Activated B cell treated with CpG ODN at 0.5 μM for 24 hours (primary cell): Measurements from ENCODE around the gene FGF12. TPM values are rescaled to one million over a fixed set of nuclear protein-coding genes. Genes with fewer than 3 reads are reported as not detected.
"Not testable (repeated sequence)": the region's sequence is repeated elsewhere in the genome, so short reads cannot be mapped to it uniquely, and the experiment has no call there.

ENCODE experiments used
- ATAC-seq: fragments of 200-7000 bp; cut with Tn5 transposase; one replicate; pipeline ENCODE4 v1.10.0; 2021; ENCODE audit warnings: low read depth, mild to moderate bottlenecking, moderate library complexity
- CTCF ChIA-PET: fragments of 350-600 bp; sonication (Branson Sonifier 250); formaldehyde crosslinking; loops from one replicate; lab custom pipeline; 2021; ENCODE audit warnings: antibody characterized with exemption; lab: Charles Lee
- POLR2A ChIA-PET: fragments of 350-600 bp; sonication (Branson Sonifier 250); formaldehyde crosslinking; loops from one replicate; lab custom pipeline; 2021; ENCODE audit warnings: antibody characterized with exemption; lab: Charles Lee
- DNase-seq: peaks from one replicate; pipeline ENCODE4 v3.0.0; 2022
- H3K27ac Mint-ChIP-seq: one replicate; pipeline ENCODE4 v1.8.0; 2020; ENCODE audit warnings: mixed read lengths
- H3K27me3 Mint-ChIP-seq: one replicate; pipeline ENCODE4 v1.8.0; 2021; ENCODE audit warnings: mixed read lengths
- H3K36me3 Mint-ChIP-seq: one replicate; pipeline ENCODE4 v1.8.0; 2021; ENCODE audit warnings: low read depth, mixed read lengths
- H3K4me1 Mint-ChIP-seq: one replicate; pipeline ENCODE4 v1.8.0; 2021; ENCODE audit warnings: mixed read lengths
- H3K4me3 Mint-ChIP-seq: one replicate; pipeline ENCODE4 v1.8.0; 2020; ENCODE audit warnings: mild to moderate bottlenecking, mixed read lengths
- H3K9me3 Mint-ChIP-seq: one replicate; pipeline ENCODE4 v1.8.0; 2020; ENCODE audit warnings: mixed read lengths
- intact Hi-C: fragments of 100-400 bp; cut with micrococcal nuclease; formaldehyde crosslinking; loops from one replicate; pipeline ENCODE4 v1.15.1; 2024
- total RNA-seq: library from RNA; stranded (reverse); gene quantifications from 2 replicates; pipeline ENCODE4 v1.2.3, GENCODE V29; 2022
- TF ChIP-seq, protein P1 (sequence below): fragments of 200-600 bp; IDR thresholded peaks from one replicate; pipeline ENCODE4 v1.8.0; 2022; ENCODE audit warnings: antibody characterized with exemption, mild to moderate bottlenecking

The FGF12 gene
- total RNA-seq, 1 donor from 2014 or later, result not detected

DNA sequence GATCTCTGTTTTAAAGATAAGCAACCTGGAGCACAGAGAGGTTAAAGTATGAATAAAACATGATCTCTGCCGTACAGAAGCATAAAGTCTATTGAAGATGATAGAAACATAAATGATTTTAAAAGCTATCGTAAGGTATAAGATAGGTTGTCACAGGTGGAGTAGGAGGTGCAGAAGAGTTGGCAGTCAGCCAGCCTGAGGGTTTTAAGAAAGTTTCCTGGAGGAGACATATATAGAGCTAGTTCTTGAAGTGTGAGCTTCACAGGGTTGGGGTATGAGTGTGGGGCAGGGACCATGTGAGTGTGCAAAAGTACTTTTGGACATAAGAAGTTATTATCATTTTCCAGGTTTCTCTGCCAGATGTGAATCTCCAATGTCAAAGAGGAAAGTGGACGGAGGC is 3.9 kb upstream of the FGF12 start:
- Mint-ChIP-seq H3K36me3 (no peaks in the 10 kb centered on the region), H3K27me3 (peaks cover 18% of the 10 kb centered on the region), H3K9me3 (no peaks in the 10 kb centered on the region), H3K4me1 (peaks cover 2% of the 10 kb centered on the region), H3K4me3 (no peak overlapping the region), H3K27ac (no peak overlapping the region)
- POLR2A ChIA-PET, result no interaction called here
- DNase-seq (no peak), ATAC-seq (no peak)
- TF ChIP-seq, protein P1, sequence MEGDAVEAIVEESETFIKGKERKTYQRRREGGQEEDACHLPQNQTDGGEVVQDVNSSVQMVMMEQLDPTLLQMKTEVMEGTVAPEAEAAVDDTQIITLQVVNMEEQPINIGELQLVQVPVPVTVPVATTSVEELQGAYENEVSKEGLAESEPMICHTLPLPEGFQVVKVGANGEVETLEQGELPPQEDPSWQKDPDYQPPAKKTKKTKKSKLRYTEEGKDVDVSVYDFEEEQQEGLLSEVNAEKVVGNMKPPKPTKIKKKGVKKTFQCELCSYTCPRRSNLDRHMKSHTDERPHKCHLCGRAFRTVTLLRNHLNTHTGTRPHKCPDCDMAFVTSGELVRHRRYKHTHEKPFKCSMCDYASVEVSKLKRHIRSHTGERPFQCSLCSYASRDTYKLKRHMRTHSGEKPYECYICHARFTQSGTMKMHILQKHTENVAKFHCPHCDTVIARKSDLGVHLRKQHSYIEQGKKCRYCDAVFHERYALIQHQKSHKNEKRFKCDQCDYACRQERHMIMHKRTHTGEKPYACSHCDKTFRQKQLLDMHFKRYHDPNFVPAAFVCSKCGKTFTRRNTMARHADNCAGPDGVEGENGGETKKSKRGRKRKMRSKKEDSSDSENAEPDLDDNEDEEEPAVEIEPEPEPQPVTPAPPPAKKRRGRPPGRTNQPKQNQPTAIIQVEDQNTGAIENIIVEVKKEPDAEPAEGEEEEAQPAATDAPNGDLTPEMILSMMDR, result no peak
- CTCF ChIA-PET, result no interaction called here
- intact Hi-C loops, result no loop called here

DNA sequence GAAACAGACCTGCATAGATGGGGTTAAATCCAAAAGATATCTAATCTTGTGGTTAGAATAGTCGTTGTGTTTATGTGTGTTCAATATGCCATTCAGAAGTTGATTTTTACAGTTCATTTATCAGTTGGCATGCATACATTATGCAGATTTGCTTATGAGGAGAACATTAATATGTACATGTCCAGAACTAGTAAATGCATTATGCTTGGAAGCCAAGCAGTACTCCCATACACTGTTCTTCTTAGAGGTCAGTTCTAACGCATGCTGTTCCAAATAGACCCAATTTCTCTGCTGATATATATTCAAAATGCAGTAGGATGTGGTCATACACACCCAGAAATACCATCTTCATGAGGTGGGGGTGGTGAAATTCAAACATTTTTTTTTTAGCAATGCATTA is 956 bp downstream of the FGF12 start:
- TF ChIP-seq, protein P1, result no peak
- H3K36me3 Mint-ChIP-seq, result no peaks in the 10 kb centered on the region

DNA sequence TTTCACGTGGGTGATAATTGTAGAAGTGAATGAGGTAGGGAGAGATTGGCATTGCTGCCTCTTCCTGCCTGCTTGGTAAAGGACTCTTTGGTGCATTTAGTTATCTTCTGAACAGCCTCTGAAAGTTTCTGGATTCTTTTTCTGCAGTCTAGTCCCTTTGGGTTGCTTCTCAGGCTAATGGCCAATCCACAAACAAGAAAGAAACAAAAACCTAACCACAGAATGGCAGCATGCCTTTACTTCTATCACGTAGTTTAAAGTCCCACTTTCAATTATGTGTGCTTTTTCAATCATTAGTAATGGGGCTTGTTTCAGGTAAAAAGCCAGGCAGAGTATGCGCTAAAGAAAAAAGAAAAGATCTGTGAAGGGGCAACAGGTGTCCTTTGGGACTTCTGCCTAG is 7.4 kb downstream of the FGF12 start:
- TF ChIP-seq, protein P1, result no peak
- H3K4me1 Mint-ChIP-seq, result no peaks in the 10 kb centered on the region
- H3K9me3 Mint-ChIP-seq, result no peaks in the 10 kb centered on the region
- ATAC-seq, result no peak
- no peak overlapping the region for H3K27ac Mint-ChIP-seq
- ChIA-PET CTCF (no interaction called here), POLR2A (no interaction called here)
- DNase-seq, result no peak
- peaks cover 2% of the 10 kb centered on the region for H3K27me3 Mint-ChIP-seq
- no peaks in the 10 kb centered on the region for H3K36me3 Mint-ChIP-seq
- intact Hi-C loops, result no loop called here
- no peak overlapping the region for H3K4me3 Mint-ChIP-seq

More for the DNA sequence above, 956 bp downstream of the FGF12 start:
- H3K9me3 Mint-ChIP-seq, result no peaks in the 10 kb centered on the region
- ChIA-PET CTCF (no interaction called here), POLR2A (no interaction called here)
- no peak for DNase-seq
- no peak overlapping the region for H3K27ac Mint-ChIP-seq
- ATAC-seq, result no peak
- intact Hi-C loops, result no loop called here
- H3K27me3 Mint-ChIP-seq, result peaks cover 25% of the 10 kb centered on the region
- H3K4me1 Mint-ChIP-seq, result peaks cover 2% of the 10 kb centered on the region
- no peak overlapping the region for H3K4me3 Mint-ChIP-seq

DNA sequence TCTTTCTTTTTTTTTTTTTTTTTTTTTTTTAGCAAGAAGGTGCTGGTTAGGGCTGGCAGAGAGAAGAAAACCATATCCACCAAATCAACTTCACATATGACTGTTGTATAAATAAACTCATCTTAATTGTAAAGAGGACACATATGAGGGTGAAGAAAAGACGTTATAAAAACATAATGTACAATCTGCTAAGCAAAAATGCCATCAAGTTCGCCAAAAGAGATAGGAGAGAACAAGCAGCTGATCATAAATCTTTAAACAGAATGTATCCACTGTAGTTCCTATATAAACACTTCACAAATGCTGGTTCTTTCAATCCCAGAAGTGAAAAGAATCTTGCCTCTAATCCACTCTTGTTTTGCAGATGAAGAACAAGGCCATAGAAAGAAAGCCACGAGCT is 9.2 kb downstream of the FGF12 start:
- DNase-seq (no peak), ATAC-seq (no peak)
- intact Hi-C loops, result no loop called here
- TF ChIP-seq, protein P1, result no peak
- POLR2A ChIA-PET, result no interaction called here
- no peak overlapping the region for H3K27ac Mint-ChIP-seq
- no peaks in the 10 kb centered on the region for H3K27me3 Mint-ChIP-seq
- no peaks in the 10 kb centered on the region for H3K9me3 Mint-ChIP-seq
- H3K4me3 Mint-ChIP-seq, result no peak overlapping the region
- H3K36me3 Mint-ChIP-seq, result no peaks in the 10 kb centered on the region
- H3K4me1 Mint-ChIP-seq, result no peaks in the 10 kb centered on the region
- CTCF ChIA-PET, result no interaction called here

DNA sequence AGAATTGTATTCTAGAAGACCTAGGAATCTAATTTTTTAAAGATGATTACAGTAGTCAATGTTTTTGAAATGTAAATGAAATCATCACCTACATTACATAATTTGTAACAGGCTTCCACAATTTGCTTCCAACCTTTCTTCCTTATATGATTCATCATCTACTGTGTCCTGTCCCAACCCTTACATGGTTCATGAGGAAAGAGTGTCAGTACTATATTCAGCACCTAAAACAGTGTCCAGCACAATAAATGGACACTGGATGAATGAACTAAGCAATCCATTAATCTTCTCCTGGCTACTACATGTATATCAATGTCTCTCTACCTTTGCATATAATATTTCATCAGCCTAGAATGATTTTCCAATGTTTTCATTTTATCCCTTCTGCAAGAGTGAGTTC is 12.2 kb downstream of the FGF12 start:
- Mint-ChIP-seq H3K4me3 (no peak overlapping the region), H3K27me3 (no peaks in the 10 kb centered on the region), H3K36me3 (no peaks in the 10 kb centered on the region), H3K9me3 (peaks cover 3% of the 10 kb centered on the region), H3K27ac (no peak overlapping the region), H3K4me1 (no peaks in the 10 kb centered on the region)
- DNase-seq, result no peak
- no peak for ATAC-seq
- ChIA-PET CTCF (no interaction called here), POLR2A (no interaction called here)
- TF ChIP-seq, protein P1, result no peak
- intact Hi-C loops, result no loop called here

DNA sequence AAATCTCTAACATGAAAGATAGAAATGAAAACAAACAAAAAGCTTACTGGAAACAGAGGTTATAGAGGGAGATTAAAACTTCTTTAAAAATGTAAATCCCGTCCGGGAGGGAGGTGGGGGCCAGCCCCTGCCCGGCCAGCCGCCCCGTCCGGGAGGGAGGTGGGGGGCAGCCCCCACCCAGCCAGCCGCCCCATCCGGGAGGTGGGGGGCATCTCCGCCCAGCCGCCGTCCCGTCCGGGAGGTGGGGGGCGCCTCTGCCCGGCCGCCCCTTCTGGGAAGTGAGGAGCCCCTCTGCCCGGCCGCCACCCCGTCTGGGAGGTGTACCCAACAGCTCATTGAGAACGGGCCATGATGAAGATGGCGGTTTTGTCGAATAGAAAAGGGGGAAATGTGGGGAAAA is 16.2 kb downstream of the FGF12 start:
- H3K36me3 Mint-ChIP-seq, H3K27me3 Mint-ChIP-seq, CTCF ChIA-PET, H3K4me1 Mint-ChIP-seq, H3K27ac Mint-ChIP-seq, H3K9me3 Mint-ChIP-seq, POLR2A ChIA-PET, DNase-seq, H3K4me3 Mint-ChIP-seq, ATAC-seq, intact Hi-C loops: not testable (repeated sequence)
